ENCODE results near the gene GOLPH3L.

DNA sequence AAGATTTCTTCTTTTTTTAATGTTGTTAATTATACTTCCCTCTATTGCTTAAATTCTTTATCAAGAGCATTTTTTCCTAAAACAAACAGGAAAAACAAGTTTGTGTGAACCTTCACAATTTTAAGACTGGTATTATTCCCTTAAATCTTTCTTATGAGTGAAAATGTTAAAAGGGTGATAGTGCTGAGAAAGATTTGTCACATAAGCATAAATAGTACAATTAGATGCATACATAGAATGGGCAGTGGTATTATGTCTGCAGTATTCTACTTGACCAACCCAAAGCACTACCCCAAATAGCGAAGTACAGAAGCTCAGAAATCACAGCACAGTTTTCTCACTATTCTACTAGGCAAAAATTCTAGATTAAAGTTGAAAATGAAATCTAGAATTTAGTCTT, 18.0 kb downstream of the GOLPH3L start:
- no peak for TF ChIP-seq POLR2AphosphoS5 (IDR thresholded peaks at IDR 0.05)
- TF ChIP-seq, protein P1, sequence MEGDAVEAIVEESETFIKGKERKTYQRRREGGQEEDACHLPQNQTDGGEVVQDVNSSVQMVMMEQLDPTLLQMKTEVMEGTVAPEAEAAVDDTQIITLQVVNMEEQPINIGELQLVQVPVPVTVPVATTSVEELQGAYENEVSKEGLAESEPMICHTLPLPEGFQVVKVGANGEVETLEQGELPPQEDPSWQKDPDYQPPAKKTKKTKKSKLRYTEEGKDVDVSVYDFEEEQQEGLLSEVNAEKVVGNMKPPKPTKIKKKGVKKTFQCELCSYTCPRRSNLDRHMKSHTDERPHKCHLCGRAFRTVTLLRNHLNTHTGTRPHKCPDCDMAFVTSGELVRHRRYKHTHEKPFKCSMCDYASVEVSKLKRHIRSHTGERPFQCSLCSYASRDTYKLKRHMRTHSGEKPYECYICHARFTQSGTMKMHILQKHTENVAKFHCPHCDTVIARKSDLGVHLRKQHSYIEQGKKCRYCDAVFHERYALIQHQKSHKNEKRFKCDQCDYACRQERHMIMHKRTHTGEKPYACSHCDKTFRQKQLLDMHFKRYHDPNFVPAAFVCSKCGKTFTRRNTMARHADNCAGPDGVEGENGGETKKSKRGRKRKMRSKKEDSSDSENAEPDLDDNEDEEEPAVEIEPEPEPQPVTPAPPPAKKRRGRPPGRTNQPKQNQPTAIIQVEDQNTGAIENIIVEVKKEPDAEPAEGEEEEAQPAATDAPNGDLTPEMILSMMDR (IDR thresholded peaks at IDR 0.05), result no peak

All from sigmoid colon (tissue), 4 donors.